WTC11 (cell line): ENCODE measurements around the gene NTRK2. TPM values are rescaled to one million over a fixed set of nuclear protein-coding genes. Genes with fewer than 3 reads are reported as not detected.

Experiments
- ATAC-seq: fragments of 200-7000 bp; cut with Tn5 transposase; 2 replicates; pipeline ENCODE4 v1.10.0; 2021; ENCODE audit warnings: mild to moderate bottlenecking, moderate library complexity
- CTCF ChIA-PET: fragments of 300-600 bp; sonication (Branson Sonifier 250); formaldehyde crosslinking; loops from one replicate; lab custom pipeline; 2021; ENCODE audit warnings: antibody characterized with exemption; lab: Charles Lee
- POLR2A ChIA-PET: fragments of 350-600 bp; sonication (Branson Sonifier 250); formaldehyde crosslinking; loops from one replicate; lab custom pipeline; 2021; ENCODE audit warnings: antibody characterized with exemption; lab: Charles Lee
- DNase-seq: peaks from one replicate; pipeline ENCODE4 v3.0.0; 2021; ENCODE audit warnings: low spot score
- H3K27ac Mint-ChIP-seq: 2 replicates; pipeline ENCODE4 v1.8.0; 2021; ENCODE audit warnings: mixed read lengths
- H3K27me3 Mint-ChIP-seq: 2 replicates; pipeline ENCODE4 v1.8.0; 2021; ENCODE audit warnings: low read depth, mild to moderate bottlenecking, moderate library complexity, mixed read lengths
- H3K36me3 Mint-ChIP-seq: 2 replicates; pipeline ENCODE4 v1.8.0; 2021; ENCODE audit warnings: mixed read lengths
- H3K4me1 Mint-ChIP-seq: 2 replicates; pipeline ENCODE4 v1.8.0; 2022; ENCODE audit warnings: mixed read lengths
- H3K4me3 Mint-ChIP-seq: 2 replicates; pipeline ENCODE4 v1.8.0; 2021; ENCODE audit warnings: mild to moderate bottlenecking, moderate library complexity, mixed read lengths
- H3K9me3 Mint-ChIP-seq: 2 replicates; pipeline ENCODE4 v1.8.0; 2021; ENCODE audit warnings: mixed read lengths
- E2F4 ChIP-seq: sonication (generic); formaldehyde crosslinking; IDR thresholded peaks from 2 replicates; pipeline ENCODE4 v1.8.1; 2022; ENCODE audit warnings: low read depth, mild to moderate bottlenecking, moderate library complexity, missing genetic modification reagents, borderline replicate concordance
- IRF2 ChIP-seq: sonication (generic); formaldehyde crosslinking; IDR thresholded peaks from 2 replicates; pipeline ENCODE4 v1.8.0; 2022; ENCODE audit warnings: low read depth, missing genetic modification reagents, borderline replicate concordance
- MAX ChIP-seq: sonication (generic); formaldehyde crosslinking; IDR thresholded peaks from 2 replicates; pipeline ENCODE4 v1.8.0; 2022; ENCODE audit warnings: mild to moderate bottlenecking, missing genetic modification reagents
- NR1H2 ChIP-seq: sonication (generic); formaldehyde crosslinking; IDR thresholded peaks from 2 replicates; pipeline ENCODE4 v1.9.0; 2021; ENCODE audit warnings: mild to moderate bottlenecking, moderate library complexity, missing genetic modification reagents
- NR3C1 ChIP-seq: sonication (generic); formaldehyde crosslinking; conservative IDR thresholded peaks from 2 replicates; pipeline ENCODE4 v1.8.1; 2023; ENCODE audit warnings: low read depth, mild to moderate bottlenecking, missing genetic modification reagents
- RELA ChIP-seq: sonication (generic); formaldehyde crosslinking; IDR thresholded peaks from 2 replicates; pipeline ENCODE4 v1.8.1; 2022; ENCODE audit warnings: missing genetic modification reagents, mild to moderate bottlenecking, borderline replicate concordance
- RORB ChIP-seq: fragments of 250-450 bp; sonication (Bioruptor Pico); IDR thresholded peaks from 2 replicates; pipeline ENCODE4 v1.9.0; 2021; ENCODE audit warnings: mild to moderate bottlenecking
- SMAD4 ChIP-seq: sonication (generic); formaldehyde crosslinking; IDR thresholded peaks from 2 replicates; pipeline ENCODE4 v1.8.0; 2022; ENCODE audit warnings: mild to moderate bottlenecking, missing genetic modification reagents
- TEAD1 ChIP-seq: sonication (generic); formaldehyde crosslinking; IDR thresholded peaks from 2 replicates; pipeline ENCODE4 v1.8.0; 2022; ENCODE audit warnings: mild to moderate bottlenecking, missing genetic modification reagents
- TEAD4 ChIP-seq: sonication (generic); formaldehyde crosslinking; IDR thresholded peaks from 2 replicates; pipeline ENCODE4 v1.8.0; 2022; ENCODE audit warnings: mild to moderate bottlenecking, missing genetic modification reagents
- TP53 ChIP-seq: sonication (generic); formaldehyde crosslinking; IDR thresholded peaks from 2 replicates; pipeline ENCODE4 v1.8.1; 2023; ENCODE audit warnings: mild to moderate bottlenecking, missing genetic modification reagents
- ZNF138 ChIP-seq: sonication (generic); formaldehyde crosslinking; conservative IDR thresholded peaks from 2 replicates; pipeline ENCODE4 v1.8.1; 2022; ENCODE audit warnings: mild to moderate bottlenecking, moderate library complexity, missing genetic modification reagents
- ZNF396 ChIP-seq: fragments of 250-450 bp; sonication (Bioruptor Pico); IDR thresholded peaks from 2 replicates; pipeline ENCODE4 v1.8.0; 2021; ENCODE audit warnings: mild to moderate bottlenecking, moderate library complexity, borderline replicate concordance
- ZNF512 ChIP-seq: sonication (generic); formaldehyde crosslinking; IDR thresholded peaks from 2 replicates; pipeline ENCODE4 v1.8.1; 2022; ENCODE audit warnings: missing genetic modification reagents, borderline replicate concordance
- ZNF671 ChIP-seq: fragments of 250-450 bp; sonication (Bioruptor Pico); IDR thresholded peaks from 2 replicates; pipeline ENCODE4 v1.8.0; 2021; ENCODE audit warnings: mild to moderate bottlenecking
- total RNA-seq: library from RNA; stranded (reverse); gene quantifications from 3 replicates; pipeline ENCODE4 v1.2.3, GENCODE V29; 2021
- TF ChIP-seq, protein P1 (sequence below): fragments of 250-450 bp; sonication (Bioruptor Pico); conservative IDR thresholded peaks from 2 replicates; pipeline ENCODE4 v1.9.0; 2021; ENCODE audit warnings: mild to moderate bottlenecking
- TF ChIP-seq, protein P2 (sequence below): sonication (generic); formaldehyde crosslinking; IDR thresholded peaks from 2 replicates; pipeline ENCODE4 v1.8.1; 2022; ENCODE audit warnings: mild to moderate bottlenecking, missing genetic modification reagents, moderate library complexity, borderline replicate concordance
- TF ChIP-seq, protein P3 (sequence below): sonication (generic); formaldehyde crosslinking; IDR thresholded peaks from 2 replicates; pipeline ENCODE4 v1.8.0; 2022; ENCODE audit warnings: missing genetic modification reagents
- TF ChIP-seq, protein P4 (sequence below): sonication (generic); formaldehyde crosslinking; IDR thresholded peaks from 2 replicates; pipeline ENCODE4 v1.8.1; 2022; ENCODE audit warnings: low read depth, missing genetic modification reagents, borderline replicate concordance

NTRK2 gene
- total RNA-seq, 1 experiment from 2014 or later = 0.02 TPM

GRCh38 chr9:84858364-84858763 lies 188.8 kb downstream of the NTRK2 start:
- Mint-ChIP-seq H3K27ac (no peak overlapping the region), H3K9me3 (no peaks in the 10 kb centered on the region), H3K4me3 (no peak overlapping the region), H3K27me3 (peaks cover 10% of the 10 kb centered on the region), H3K36me3 (no peaks in the 10 kb centered on the region), H3K4me1 (peaks cover 85% of the 10 kb centered on the region)
- POLR2A ChIA-PET = no interaction called here
- no peak for ATAC-seq
- no peak for TF ChIP-seq E2F4 (CRISPR knock-in tag)
- TF ChIP-seq TEAD4 (CRISPR knock-in tag) = no peak
- no peak for TF ChIP-seq RELA (CRISPR knock-in tag)
- no peak for TF ChIP-seq ZNF396 (CRISPR knock-in tag)
- no peak for TF ChIP-seq RORB (CRISPR knock-in tag)
- TF ChIP-seq ZNF671 (CRISPR knock-in tag) = no peak
- TF ChIP-seq MAX (CRISPR knock-in tag) = no peak
- TF ChIP-seq ZNF512 (CRISPR knock-in tag) = no peak
- TF ChIP-seq, protein P1, sequence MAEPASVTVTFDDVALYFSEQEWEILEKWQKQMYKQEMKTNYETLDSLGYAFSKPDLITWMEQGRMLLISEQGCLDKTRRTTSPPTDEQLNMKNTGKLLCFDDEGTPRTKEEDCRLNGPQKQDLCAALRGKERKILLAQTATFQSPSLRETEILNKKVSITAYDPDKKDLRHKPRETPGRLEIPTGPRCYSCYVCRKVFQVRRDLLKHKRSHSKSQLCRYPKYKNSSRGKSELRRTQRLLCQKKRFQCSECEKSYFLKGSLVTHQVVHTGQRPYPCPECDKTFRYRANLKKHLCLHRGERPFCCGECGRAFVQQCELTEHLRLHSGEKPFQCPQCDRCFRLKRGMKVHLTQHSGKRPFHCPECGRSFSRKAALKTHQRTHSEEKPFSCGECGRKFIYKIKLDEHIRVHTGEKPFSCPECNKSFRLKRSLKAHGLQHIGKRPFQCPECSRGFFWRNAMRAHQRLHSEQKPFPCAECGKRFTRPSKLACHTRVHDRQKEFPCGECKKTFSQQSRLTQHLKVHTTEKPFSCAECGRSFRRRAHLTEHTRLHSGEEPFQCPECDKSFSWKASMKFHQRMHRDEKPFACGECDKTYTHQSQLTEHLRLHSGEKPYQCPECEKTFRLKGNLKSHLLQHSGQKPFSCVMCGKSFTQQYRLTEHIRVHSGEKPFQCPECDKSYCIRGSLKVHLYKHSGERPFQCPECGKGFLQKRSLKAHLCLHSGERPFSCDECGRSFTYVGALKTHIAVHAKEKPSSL = no peak
- no peak for TF ChIP-seq NR3C1 (CRISPR knock-in tag)
- no peak for DNase-seq
- CTCF ChIA-PET = no interaction called here

DNA sequence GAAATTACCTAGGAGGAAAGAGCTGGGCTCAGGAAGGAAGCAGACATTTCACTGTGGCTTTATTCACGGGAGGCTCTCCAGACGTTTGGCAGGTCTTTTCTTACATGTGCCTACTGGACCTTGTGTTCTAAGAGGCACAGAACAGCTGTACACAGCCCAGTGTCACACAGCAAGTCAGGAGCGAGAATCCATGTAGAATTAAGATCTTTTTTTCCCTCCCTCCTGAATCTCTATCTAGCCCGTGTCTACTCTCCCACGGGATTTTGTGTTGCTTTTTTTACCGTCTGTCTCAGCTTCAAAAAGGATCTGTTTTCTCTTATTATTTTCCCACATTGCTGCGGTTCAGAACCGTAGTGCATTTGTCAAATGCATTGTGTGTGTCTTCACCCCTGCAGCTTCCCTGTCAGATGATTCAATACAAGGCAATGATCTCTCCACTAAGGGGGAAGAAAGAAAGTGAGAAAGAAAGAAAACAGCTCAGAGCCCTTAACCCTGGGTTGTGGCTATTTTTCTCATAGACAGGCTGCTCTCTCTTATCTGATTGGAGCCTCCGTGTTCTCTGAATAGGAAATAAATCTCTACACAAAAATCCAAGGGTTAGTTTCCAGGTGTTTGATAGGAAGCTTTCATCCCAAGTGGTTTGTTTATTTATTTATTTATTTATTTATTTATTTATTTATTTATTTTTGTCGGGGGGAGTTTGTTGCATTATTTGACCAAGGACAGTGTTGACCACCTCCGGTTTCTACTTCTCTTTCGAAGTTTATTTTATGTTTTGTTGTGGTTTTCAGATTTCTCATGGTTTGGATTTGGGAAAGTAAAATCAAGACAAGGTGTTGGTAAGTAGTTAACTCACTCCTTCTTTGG lies 191.0 kb downstream of the NTRK2 start:
- Mint-ChIP-seq H3K36me3 (no peaks in the 10 kb centered on the region), H3K9me3 (no peaks in the 10 kb centered on the region), H3K27ac (no peak overlapping the region), H3K27me3 (peaks cover 5% of the 10 kb centered on the region), H3K4me1 (peaks cover 86% of the 10 kb centered on the region), H3K4me3 (no peak overlapping the region)
- CTCF ChIA-PET = interaction anchor here (0.9 kb wide), 1 partner anchor 107 kb away, joined by 3 read pairs; no protein-coding TSS in a partner anchor
- ATAC-seq (no peak), DNase-seq (no peak)
- POLR2A ChIA-PET = no interaction called here
- no peak for TF ChIP-seq MAX (CRISPR knock-in tag)
- no peak for TF ChIP-seq IRF2 (CRISPR knock-in tag)
- no peak for TF ChIP-seq NR1H2 (CRISPR knock-in tag)
- no peak for TF ChIP-seq ZNF138
- TF ChIP-seq, protein P2, sequence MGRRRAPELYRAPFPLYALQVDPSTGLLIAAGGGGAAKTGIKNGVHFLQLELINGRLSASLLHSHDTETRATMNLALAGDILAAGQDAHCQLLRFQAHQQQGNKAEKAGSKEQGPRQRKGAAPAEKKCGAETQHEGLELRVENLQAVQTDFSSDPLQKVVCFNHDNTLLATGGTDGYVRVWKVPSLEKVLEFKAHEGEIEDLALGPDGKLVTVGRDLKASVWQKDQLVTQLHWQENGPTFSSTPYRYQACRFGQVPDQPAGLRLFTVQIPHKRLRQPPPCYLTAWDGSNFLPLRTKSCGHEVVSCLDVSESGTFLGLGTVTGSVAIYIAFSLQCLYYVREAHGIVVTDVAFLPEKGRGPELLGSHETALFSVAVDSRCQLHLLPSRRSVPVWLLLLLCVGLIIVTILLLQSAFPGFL = no peak
- TF ChIP-seq, protein P3, sequence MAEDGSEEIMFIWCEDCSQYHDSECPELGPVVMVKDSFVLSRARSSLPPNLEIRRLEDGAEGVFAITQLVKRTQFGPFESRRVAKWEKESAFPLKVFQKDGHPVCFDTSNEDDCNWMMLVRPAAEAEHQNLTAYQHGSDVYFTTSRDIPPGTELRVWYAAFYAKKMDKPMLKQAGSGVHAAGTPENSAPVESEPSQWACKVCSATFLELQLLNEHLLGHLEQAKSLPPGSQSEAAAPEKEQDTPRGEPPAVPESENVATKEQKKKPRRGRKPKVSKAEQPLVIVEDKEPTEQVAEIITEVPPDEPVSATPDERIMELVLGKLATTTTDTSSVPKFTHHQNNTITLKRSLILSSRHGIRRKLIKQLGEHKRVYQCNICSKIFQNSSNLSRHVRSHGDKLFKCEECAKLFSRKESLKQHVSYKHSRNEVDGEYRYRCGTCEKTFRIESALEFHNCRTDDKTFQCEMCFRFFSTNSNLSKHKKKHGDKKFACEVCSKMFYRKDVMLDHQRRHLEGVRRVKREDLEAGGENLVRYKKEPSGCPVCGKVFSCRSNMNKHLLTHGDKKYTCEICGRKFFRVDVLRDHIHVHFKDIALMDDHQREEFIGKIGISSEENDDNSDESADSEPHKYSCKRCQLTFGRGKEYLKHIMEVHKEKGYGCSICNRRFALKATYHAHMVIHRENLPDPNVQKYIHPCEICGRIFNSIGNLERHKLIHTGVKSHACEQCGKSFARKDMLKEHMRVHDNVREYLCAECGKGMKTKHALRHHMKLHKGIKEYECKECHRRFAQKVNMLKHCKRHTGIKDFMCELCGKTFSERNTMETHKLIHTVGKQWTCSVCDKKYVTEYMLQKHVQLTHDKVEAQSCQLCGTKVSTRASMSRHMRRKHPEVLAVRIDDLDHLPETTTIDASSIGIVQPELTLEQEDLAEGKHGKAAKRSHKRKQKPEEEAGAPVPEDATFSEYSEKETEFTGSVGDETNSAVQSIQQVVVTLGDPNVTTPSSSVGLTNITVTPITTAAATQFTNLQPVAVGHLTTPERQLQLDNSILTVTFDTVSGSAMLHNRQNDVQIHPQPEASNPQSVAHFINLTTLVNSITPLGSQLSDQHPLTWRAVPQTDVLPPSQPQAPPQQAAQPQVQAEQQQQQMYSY (CRISPR knock-in tag) = no peak
- no peak for TF ChIP-seq TEAD1
- no peak for TF ChIP-seq E2F4 (CRISPR knock-in tag)
- TF ChIP-seq TP53 (CRISPR knock-in tag) = no peak
- TF ChIP-seq, protein P4, sequence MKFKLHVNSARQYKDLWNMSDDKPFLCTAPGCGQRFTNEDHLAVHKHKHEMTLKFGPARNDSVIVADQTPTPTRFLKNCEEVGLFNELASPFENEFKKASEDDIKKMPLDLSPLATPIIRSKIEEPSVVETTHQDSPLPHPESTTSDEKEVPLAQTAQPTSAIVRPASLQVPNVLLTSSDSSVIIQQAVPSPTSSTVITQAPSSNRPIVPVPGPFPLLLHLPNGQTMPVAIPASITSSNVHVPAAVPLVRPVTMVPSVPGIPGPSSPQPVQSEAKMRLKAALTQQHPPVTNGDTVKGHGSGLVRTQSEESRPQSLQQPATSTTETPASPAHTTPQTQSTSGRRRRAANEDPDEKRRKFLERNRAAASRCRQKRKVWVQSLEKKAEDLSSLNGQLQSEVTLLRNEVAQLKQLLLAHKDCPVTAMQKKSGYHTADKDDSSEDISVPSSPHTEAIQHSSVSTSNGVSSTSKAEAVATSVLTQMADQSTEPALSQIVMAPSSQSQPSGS (CRISPR knock-in tag) = no peak
- TF ChIP-seq SMAD4 = no peak
